ENCODE measurements around the gene ZNF142. TPM values are rescaled to one million over a fixed set of nuclear protein-coding genes. Genes with fewer than 3 reads are reported as not detected.

The ZNF142 gene
- total and polyA plus RNA-seq, 9 of the 15 experiments (the other 6 are each of a cell fraction or from before 2014, with no cell fraction given): 0.50 to 26.1 (median 4.5) TPM

- TF ChIP-seq TEAD2 (tag; IDR thresholded peaks at IDR 0.05) (no peak), ZNF830 (CRISPR knock-in tag; IDR thresholded peaks at IDR 0.05) (no peak), ARID1B (IDR thresholded peaks at IDR 0.05) (no peak), HINFP (tag; conservative IDR thresholded peaks at IDR 0.05; ENCODE audit: low read depth) (no peak), ZNF280B (CRISPR knock-in tag; IDR thresholded peaks at IDR 0.05) (no peak), JUN (IDR thresholded peaks at IDR 0.05; ENCODE audit: borderline replicate concordance, low read depth, low read length) (no peak), JUN (CRISPR knock-in tag; IDR thresholded peaks at IDR 0.05; ENCODE audit: borderline replicate concordance) (no peak), MCM2 (IDR thresholded peaks at IDR 0.05; ENCODE audit: low read depth) (no peak), ZNF785 (CRISPR knock-in tag; IDR thresholded peaks at IDR 0.05) (no peak), ZNF263 (CRISPR knock-in tag; IDR thresholded peaks at IDR 0.05; ENCODE audit: borderline replicate concordance) (no peak), TEAD4 (IDR thresholded peaks at IDR 0.05; ENCODE audit: low read length) (no peak), TEAD4 (CRISPR knock-in tag; IDR thresholded peaks at IDR 0.05; ENCODE audit: borderline replicate concordance) (no peak), SNIP1 (IDR thresholded peaks at IDR 0.05; ENCODE audit: low read depth) (no peak), RBM15 (IDR thresholded peaks at IDR 0.05; ENCODE audit: insufficient read depth, low read length) (no peak), MYBL2 (IDR thresholded peaks at IDR 0.05; ENCODE audit: low read depth) (no peak), MYBL2 (CRISPR knock-in tag; IDR thresholded peaks at IDR 0.05; ENCODE audit: borderline replicate concordance) (no peak), NKRF (IDR thresholded peaks at IDR 0.05; ENCODE audit: borderline replicate concordance) (peak; percentile 73), ZBTB49 (CRISPR knock-in tag; IDR thresholded peaks at IDR 0.05; ENCODE audit: borderline replicate concordance) (no peak), TEAD1 (CRISPR knock-in tag; IDR thresholded peaks at IDR 0.05) (no peak), ZNF431 (CRISPR knock-in tag; IDR thresholded peaks at IDR 0.05) (no peak)
Observed at GRCh38 chr2:218671654-218672566, 12.5 kb upstream of the ZNF142 start, which contains the start of the genes RNF25 and STK36 (continued).

Data from K562 (cell line).